ENCODE measurements around the gene HIVEP2.
A peak's percentile ranks its signal among the peaks of the same experiment; 100 is the strongest.

HIVEP2 gene

DNA sequence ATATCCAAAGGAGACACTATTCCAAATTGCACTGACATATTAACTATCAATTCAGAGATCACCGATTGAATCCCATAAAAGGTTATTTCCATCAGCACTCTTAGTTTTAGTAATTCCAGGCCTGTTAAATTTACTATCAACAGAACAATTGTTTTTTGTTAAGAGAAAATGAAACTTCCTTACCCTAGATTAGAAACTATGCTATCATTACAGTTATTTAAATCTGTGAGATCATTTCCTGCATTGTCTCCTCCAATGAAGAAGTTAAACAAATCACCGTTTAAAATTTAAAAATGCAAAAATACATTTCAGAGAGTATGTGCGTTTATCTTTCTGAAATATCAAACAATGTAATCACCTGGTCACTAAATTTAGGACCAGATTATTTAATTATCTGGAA lies 57.5 kb downstream of the HIVEP2 start:
- no peak for DNase-seq

DNA sequence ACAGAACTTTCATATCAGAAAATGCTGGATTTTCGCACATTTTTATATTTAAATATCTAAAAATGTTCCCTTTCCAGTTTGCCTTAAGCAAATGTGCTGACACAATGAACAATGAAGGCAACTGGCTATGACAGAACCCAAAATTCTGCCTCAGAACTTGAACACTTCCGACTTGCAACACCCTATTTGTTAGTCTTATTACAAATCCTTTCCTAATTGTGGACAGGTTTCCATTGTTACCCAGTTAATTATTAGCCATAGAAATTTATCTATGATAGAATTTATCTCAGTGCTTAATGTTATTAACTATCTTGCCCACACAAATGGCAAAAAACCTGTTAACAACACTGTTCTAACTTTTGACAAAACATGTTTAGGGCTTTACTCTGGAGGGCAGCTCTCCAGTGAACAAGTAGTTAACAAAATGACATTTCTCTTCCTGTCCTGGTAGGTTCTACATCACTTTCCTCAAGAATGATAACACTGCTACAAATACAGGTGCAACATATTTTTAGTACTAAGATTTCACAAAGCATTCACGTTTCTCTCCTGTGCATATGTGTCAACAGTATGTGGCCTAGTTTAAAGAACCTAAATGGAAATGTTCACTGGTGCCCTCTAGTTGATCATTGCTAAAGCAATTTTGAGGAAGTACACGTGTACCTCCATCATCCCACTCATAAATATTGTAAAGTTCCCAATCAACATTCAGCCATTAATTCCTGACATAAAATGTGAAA lies 58.4 kb downstream of the HIVEP2 start:
- DNase-seq: no peak

DNA sequence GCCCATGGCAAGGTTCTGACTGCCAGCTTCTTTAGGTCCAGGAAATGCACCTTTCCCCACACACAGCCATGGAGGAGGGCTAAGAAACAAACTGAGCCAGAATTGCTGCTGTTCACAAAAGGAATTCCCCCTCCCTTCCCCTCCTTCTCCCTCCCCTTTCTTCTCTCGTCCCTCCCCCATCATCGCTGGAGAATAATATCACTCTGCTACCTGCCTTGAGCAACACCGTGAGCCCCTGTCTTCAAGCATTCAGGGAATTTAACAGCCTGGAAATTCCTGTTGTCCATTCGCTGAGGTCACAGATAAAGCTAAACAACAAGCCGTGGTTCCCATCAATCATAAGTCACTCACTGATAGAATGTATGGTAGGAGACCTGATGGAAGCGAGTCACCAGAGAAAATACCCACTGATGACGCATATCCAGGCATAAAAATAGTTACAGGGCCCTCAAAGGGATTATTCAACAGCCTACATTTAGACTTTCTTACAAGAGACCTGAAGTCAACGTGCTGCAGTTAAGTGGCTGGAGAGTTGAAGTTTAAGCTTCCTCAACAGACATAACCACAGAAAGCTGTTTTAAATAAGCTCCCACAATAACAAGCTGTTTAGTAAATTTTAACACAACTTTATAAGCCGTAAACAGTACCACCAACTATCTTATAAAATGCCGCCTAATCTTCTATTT lies 59.7 kb downstream of the HIVEP2 start:
- peak; percentile 26 for DNase-seq

DNA sequence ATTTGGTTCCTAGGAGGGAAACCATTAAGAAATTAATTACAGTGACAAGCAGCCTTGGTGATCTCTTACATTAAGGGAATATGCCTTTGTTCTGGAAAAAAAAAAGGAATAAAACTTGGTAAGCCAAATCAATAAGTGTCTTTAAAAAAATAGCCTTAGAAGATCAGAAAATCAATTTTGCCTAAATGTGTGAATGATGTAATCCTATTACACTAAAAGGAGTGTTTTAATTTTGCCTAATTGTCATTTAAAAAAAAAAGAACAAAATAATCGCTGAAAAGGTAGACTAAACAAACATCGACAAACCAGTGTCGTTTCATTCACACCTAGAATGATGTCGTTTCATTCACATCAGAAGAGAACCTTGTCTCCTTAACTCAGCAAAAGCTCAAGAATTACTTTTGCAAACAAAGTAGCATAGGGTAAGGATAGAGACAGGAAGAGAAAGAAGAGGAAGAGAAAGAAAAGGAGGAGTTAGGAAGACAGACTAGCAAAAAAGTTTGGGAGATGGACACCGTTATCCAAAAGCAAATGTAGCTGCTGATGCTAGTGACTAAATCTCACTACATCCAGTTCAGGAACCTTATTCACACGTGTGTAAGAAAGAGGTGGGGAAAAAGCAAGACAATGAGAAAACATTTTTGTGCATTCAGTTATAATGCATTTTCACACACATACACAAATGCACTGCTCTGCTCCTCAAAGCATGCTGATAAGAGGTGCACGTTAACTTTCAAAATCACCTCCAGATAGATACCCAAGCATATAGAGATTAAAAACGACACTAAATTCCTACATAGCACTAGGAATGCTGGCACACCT lies 60.6 kb downstream of the HIVEP2 start:
- DNase-seq: no peak

DNA sequence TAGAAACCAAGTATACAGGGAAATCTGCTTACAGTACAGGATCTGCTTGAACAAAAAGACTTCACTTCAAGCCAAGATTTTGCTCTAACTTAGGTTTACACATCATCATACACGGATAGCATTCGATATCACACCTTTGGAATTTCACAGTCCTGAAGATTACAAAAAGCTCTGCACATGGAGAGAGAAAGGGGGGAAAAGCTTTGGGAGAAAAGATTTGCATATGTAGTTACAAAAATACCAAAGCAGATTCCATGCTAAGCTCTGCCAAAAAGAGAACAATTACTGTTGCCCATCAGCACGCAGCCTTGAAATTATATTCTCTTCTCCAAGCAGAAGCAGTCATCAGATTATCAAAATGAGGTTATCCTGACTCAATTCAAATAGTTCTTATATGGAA lies 62.0 kb downstream of the HIVEP2 start:
- DNase-seq: no peak

DNA sequence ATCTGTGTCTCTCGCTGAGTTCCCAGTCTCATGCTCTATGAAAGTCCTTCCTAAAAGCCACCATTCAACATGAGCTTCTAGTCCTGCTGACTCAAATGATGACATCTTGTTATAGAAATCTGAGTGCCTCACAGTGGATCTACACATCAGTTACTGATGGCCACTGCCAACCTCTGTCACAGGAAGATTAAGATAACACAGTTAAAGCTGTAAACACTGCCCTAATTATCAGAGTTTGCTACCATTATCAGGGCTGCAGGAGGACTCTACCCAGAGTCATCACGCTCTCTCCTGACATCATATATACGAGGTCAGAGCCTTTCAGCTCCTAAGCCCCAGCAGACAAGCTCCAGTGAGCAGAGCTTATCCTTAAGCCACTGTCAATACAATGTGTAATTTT lies 63.2 kb downstream of the HIVEP2 start:
- no peak for DNase-seq

DNA sequence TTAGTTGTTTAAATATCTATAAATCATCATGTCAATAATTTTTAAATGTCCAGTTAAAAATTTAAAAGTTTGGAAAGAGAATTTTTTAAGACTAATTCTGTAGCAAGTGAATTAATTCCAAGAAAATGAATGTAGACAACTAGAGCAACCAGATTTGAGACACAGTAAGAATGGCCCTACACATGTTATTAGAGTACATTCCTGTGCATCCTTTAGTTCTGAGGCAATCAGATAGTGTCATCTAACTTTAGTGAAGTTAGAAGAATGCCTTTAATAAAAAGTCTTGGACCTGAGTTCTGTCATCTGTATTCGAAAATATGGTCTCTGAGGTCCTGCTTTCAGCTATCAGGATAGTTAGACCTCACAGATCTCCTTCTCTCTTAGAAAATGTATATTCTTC lies 63.7 kb downstream of the HIVEP2 start:
- no peak for DNase-seq

DNA sequence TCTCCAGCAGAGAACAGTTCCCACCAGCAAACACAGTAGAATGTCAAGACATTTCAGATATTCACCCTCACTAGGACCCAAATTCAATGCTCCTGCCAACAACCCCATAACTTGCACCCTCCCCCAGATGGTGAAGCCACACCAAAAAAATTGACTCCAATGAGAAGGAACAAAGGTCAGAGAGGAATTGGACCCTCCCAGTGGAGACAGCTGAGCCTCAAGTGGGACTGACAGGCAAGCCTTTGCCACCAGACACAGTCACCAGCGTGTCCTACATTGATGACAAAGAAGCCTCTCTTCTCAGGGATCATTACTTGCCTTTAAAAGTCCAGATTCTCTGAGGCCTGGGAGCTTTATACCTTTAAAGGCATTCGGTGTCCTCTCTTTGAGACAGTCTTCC lies 64.8 kb downstream of the HIVEP2 start:
- DNase-seq: no peak

DNA sequence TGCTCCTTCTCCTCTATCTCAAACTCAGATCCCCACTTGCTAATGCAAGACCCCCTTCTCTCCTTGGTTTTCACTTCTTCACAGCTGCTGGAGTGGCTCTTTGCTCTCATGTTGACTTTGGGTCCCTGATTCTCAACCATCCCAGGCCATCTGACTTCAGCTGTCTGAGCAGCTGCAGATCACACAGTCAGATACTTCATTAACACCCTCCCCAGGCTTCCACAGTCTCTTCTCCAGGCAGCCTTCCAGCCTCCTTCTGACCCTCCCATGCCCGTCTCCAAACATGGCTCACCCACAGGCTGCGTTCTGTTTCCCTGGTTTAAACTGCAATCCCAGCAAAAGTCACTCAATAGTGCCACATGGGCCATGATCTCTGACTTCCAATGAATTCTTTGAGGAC lies 65.4 kb downstream of the HIVEP2 start:
- no peak for DNase-seq

DNA sequence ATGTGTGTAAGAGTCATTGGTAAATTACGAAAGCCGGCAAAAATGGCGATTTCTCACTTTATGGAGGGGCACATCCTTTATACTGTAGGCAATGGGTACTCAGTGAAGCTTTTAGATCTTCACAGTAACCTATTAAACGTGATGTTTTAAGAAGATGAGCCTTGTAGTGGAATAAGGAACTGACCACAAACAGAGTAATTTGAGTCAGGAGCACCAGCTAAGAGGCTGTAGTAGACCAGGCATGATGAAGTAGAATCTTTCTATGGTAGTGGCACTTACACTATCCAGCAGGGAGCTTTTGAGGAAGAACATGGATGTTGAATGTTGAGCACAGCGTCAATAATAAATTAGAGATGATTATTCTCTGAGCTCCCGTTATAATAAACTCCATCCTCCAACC lies 65.9 kb downstream of the HIVEP2 start:
- no peak for DNase-seq

DNA sequence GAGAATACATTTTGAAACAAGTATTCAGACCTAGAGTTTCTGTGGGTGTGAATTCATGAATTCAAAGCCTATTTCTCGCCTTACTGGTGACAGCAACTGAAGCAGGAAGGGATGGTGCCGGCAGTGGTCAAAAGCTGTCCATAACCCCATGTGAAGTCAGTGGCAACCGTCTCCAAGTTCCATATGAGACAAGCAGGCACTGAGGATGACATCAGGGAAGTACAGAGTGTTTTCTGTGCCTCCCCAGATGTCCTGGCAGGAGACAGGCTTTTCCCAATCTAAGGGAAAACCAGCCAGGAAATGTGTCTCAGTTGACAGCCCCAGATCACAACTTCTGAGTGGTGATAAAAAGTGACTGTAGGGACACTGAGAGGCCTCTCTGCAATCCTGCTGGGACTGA lies 66.6 kb downstream of the HIVEP2 start:
- DNase-seq: no peak

DNA sequence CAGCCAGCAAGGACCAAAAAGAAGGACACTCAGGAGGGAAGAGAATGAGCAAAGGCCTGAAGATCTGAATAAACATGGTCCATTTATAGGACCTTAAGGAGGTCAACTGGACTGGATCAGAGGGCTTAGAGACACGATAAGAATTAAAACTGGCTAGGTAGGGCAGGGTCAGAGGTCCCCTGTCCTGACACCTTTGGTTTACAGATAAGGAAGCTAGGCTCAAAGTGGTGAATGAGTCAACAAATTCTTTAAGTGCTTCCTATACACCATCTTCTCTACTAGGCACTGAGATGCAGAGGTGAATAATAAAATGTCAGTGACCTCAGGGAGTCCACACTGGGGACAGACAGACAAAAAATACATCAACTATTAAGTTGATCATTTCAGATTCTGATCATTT lies 70.3 kb downstream of the HIVEP2 start:
- DNase-seq: no peak

DNA sequence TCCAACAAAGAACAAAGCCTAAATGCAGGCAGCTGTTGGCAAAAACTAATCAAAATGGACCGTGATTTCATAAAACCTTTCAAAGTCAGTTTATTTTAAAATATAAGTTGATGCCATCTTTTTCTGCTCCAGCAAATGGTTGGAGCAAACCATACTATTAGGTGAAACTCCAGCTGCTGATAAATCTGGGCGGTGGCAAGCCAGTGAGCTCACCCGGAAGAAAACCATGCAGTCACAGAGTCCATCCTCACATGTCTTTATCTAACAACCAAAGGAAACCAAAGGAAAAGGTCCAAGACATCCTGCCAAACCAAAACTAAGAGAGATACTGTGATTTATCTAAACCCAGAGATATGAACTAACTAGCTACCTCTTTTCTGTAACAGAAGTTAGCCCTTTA lies 72.6 kb downstream of the HIVEP2 start:
- no peak for DNase-seq

DNA sequence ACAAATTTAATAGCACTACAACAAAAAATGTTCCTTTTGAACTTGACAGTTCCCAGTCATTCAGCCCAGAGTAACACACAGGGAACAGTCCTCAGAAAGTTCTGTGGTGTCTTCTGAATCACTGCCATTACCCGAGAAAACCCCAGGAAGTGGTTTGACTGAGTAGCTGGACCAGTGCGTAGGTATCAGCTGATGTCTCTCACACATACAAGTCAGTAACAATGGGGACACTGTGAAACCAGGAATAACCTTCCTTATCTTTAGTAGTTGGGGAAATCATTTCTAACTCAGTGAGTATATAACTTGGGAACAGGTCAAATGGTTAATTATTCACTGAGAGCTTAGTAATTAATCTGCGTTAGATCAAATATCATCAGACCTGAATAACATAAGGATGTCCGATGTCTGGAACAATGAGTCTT lies 73.1 kb downstream of the HIVEP2 start:
- peak; percentile 33 for DNase-seq

DNA sequence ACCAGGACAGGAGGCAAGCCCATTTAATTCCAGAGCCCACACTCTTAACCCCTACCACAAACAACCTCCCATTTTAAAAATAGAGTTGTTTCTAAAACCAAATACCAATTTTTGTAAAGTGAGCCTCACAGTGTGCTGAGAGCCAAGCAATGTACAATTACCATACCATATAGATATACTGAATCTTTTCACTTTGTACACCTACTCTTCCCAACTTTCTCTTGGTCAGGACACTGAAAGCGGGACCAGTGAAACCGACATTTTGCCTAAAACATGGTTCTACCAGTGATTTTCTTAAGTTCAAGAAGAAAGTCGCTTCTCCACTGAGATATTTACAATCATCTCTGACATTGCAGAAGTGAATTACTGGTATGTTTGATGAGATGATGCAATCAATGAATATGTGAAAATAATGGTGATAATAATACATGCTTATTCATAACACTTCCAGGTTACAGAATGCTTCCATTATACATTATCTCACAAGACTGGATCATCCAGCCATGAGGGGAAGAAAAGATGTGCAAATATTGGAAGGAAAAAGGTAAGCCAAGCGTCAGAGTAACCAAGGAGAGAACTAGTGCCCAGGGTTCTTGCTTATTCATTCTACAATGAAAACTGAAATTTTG lies 74.1 kb downstream of the HIVEP2 start:
- DNase-seq: no peak

DNA sequence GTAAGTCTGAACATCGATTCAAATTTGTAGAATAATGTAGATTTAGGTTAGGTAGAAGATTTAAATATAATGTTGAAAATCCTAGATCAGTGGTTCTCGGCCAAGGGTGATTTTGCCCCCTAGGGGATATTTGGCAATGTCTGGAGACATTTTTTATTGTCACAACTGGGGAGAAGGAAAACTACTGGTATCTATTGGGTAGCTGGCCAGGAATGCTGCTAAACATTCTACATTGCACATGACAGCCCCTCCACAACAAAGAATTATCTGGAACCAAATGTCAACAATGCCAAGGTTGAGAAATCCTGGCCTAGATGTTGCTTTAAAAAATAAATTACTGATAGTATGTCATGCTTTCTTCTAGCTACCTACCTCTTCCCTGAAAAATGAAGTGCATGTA lies 76.1 kb downstream of the HIVEP2 start:
- DNase-seq: no peak

DNA sequence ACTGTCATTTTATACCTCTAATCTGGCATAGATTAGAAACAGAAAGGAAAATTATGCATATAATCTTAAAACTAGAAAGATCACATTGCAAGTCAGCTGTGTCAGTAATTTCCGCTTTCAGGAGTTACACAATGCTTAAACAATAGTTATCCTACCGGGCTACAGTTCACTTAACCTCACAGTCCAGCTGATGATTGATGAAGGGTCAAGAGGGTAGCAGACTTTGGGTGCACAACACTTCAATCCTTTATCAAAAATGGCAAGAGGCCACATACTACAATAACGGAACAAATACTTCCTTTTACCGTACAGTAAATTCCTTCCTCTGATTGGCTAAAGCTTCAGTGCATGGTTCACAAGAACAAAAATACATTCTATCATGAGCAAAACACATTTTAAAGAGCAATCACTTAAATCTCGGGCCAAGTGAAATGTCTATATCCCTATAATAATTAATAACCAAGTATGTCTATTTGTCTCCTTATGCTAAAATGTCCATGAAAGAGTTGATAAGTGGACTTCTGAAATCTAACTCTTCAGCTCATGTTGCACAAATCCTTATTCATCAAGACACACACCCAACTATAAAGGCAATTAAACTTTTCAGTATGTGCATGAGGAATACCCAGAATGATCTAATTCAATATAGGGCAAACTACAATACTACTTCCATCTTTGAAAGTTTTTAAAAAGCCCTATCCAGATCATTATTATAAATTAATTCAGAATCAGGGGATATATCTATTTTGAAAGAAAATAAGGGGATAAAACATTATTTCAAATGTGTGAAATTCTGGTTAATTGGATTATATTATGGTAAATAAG lies 76.8 kb downstream of the HIVEP2 start:
- DNase-seq: no peak

DNA sequence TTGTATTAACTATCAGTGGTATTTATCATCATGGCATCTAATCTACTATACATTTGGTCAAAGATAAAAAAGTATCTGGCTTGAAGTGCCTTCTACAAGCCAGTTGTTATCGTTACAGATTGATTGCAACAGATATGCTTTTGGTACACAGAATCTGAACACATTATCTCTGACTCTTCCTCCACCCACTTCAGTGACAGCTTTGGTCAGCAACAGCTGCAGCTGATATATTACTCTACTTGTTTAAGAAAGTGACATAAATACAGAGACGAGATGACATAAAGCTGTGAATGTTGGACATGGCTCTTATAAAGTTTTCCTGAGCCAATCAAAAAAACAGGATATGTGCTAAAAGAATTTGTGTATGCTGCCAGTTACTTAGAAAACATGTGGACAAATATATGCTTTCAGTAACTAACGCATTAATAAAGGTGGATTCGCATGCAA lies 77.6 kb downstream of the HIVEP2 start:
- no peak for DNase-seq

DNA sequence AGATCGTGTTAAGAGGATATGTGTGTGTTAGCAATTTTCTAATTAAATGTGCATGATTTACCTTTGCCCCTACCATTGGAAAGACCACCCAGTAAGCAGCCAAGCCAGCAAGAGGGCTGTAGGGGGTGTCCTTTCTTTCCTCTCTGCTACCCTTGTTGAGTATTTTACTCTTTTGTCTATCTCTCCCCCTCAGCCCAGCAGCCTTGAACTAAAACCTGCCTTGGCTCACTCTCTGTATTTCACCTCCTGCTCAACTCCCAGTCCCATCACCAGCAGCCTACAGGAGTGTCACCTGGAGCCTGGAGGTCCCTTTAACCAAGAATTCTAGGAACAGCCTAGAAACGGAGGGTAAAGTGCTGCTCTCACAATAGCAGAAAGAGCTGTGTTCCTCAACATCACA lies 81.0 kb downstream of the HIVEP2 start:
- DNase-seq: no peak

DNA sequence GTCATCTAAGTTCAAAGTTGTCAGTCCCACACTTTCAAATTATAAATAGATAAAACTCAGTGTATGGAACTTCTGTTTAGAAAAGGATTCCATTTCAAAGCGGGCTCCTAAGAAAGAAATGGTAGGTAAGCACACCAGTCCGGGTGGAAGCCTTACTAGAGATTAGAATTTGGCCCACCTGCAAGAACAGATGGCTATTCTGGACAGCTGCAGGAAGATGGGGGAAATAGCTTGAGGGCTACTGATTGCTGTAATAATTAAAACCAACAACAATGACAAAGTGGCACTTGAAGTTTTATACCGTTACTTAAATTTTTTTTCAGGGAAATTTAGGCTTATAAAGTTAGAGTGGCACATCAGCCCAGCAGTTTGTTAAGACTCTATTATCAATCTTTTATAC lies 83.3 kb downstream of the HIVEP2 start:
- no peak for DNase-seq

DNA sequence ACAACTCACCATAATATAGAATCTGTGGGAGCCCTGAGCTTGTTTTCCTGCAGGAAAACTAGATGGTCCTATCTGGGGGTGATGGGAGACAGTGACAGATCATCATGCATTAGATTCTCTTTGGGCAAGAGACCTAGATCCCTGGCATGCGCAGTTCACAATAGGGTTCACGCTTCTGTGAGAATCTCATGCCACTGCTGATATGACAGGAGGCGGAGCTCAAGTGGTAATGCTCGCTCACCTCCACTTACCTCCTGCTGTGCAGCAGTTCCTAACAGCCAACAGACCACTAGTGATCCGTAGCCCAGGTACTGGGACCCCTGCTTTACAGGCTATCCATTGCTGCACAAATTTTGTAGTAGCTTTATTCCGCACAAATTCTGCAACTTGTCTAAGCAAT lies 84.5 kb downstream of the HIVEP2 start:
- DNase-seq: no peak

DNA sequence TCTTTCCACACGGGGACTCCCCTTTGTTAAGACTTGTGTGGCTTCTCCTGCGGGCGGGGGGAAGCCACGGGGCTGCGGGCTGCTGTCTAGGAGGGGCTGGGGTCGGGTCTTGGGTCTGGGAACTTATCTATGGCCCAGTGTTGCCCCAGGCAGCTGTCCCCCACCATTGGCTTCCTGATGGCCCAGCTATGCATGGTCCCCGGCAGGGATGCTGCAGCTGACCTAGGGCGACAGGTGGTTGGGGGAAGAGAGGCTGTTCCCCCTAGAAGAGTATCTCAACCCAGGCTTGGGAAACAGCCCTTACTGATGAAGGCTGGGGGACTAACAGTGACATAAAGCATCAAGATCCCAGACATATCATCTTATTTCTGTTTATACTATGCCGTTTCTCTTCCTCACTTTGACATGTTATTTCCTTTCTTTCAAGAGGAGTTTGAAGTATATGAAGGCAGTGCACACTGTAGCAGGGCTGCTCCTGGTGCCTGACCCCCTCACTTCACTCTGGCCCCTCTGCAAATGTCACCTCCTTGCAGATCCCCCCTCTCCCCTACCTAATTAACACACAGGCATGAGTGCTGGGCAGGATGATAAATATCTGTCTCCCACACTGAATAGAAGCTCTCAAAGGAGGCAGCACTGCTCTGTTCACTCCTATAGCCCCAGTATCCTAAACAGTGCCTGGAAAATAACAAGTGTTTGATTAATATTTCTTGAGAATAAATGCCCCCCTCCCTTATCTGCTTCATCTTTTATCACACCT lies 87.0 kb downstream of the HIVEP2 start:
- no peak for DNase-seq

Data from activated naive CD4-positive, alpha-beta T cell treated with anti-CD3 and anti-CD28 coated beads, Interleukin-2, amount 50 U/mL, for 16 hours (primary cell).